ENCODE data around the gene CFAP20.

- TF ChIP-seq CREB1 (IDR thresholded peaks at IDR 0.05; ENCODE audit: low read depth) (no peak), ZBTB7A (IDR thresholded peaks at IDR 0.05; ENCODE audit: low read depth) (no peak), NFIC (IDR thresholded peaks at IDR 0.05) (no peak), EP300 (IDR thresholded peaks at IDR 0.05; ENCODE audit: borderline replicate concordance) (no peak), CEBPB (IDR thresholded peaks at IDR 0.05) (no peak), EGR1 (IDR thresholded peaks at IDR 0.05) (no peak), TCF12 (IDR thresholded peaks at IDR 0.05; ENCODE audit: low read depth) (no peak)
- TF ChIP-seq, protein P1, sequence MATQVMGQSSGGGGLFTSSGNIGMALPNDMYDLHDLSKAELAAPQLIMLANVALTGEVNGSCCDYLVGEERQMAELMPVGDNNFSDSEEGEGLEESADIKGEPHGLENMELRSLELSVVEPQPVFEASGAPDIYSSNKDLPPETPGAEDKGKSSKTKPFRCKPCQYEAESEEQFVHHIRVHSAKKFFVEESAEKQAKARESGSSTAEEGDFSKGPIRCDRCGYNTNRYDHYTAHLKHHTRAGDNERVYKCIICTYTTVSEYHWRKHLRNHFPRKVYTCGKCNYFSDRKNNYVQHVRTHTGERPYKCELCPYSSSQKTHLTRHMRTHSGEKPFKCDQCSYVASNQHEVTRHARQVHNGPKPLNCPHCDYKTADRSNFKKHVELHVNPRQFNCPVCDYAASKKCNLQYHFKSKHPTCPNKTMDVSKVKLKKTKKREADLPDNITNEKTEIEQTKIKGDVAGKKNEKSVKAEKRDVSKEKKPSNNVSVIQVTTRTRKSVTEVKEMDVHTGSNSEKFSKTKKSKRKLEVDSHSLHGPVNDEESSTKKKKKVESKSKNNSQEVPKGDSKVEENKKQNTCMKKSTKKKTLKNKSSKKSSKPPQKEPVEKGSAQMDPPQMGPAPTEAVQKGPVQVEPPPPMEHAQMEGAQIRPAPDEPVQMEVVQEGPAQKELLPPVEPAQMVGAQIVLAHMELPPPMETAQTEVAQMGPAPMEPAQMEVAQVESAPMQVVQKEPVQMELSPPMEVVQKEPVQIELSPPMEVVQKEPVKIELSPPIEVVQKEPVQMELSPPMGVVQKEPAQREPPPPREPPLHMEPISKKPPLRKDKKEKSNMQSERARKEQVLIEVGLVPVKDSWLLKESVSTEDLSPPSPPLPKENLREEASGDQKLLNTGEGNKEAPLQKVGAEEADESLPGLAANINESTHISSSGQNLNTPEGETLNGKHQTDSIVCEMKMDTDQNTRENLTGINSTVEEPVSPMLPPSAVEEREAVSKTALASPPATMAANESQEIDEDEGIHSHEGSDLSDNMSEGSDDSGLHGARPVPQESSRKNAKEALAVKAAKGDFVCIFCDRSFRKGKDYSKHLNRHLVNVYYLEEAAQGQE (IDR thresholded peaks at IDR 0.05; ENCODE audit: low read depth), result no peak
Observed at GRCh38 chr16:58074657-58075056, 54.5 kb downstream of the CFAP20 start.

Measured in Ishikawa (cell line).